SU-DHL-6 (cell line): Measurements from ENCODE around the gene PSMC5.
"Not testable (repeated sequence)": the region's sequence is repeated elsewhere in the genome, so short reads cannot be mapped to it uniquely, and the experiment has no call there.

Experiments
- CTCF ChIP-seq: fragments of 200-600 bp; sonication (generic); IDR thresholded peaks from one replicate; pipeline ENCODE4 v1.5.1; 2017; ENCODE audit warnings: antibody characterized with exemption, mild to moderate bottlenecking, low read length, moderate library complexity; ENCODE audit not compliant: insufficient read depth, poor library complexity, severe bottlenecking
- EZH2phosphoT487 ChIP-seq: fragments of 200-600 bp; sonication (generic), shearing (Covaris generic); conservative IDR thresholded peaks from 2 replicates; pipeline ENCODE4 v1.6.1; 2018; ENCODE audit warnings: mild to moderate bottlenecking, antibody characterized with exemption, low read length, moderate library complexity, mixed read lengths

- TF ChIP-seq CTCF, EZH2phosphoT487: not testable (repeated sequence)
Measured at GRCh38 chr17:63874693-63875092, 47.5 kb downstream of the PSMC5 start.
